ENCODE results near the gene PGLYRP4. TPM values are rescaled to one million over a fixed set of nuclear protein-coding genes. Genes with fewer than 3 reads are reported as not detected.

Gene PGLYRP4
- polyA plus RNA-seq, 3 donors, result not detected

GRCh38 chr1:153291514-153291913 is 57.1 kb downstream of the PGLYRP4 start:
- Mint-ChIP-seq H3K27me3 (ENCODE audit: low read depth in 3 of 3) (peaks cover 9 to 19% (median 14%) of the 10 kb centered on the region in 3 donors), H3K27ac (no peak overlapping the region), H3K9me3 (peaks cover 0 to 3% (median 0%) of the 10 kb centered on the region in 7 donors), H3K36me3 (no peaks in the 10 kb centered on the region), H3K4me1 (peaks cover 16% of the 10 kb centered on the region), H3K4me3 (no peak overlapping the region)
- H3K79me2 ChIP-seq (ENCODE audit: insufficient read depth, low read length), result no peaks in the 10 kb centered on the region
- intact Hi-C loops (cut with micrococcal nuclease), result no loop called here
- H3K27ac ChIP-seq (ENCODE audit: low read depth in 1 of 2, low read length in 2 of 2), result no peak overlapping the region
- H3K36me3 ChIP-seq (replicated peaks in 1 of 2; ENCODE audit: control insufficient read depth in 1 of 2, insufficient read depth in 2 of 2, low read length in 2 of 2), result no peaks in the 10 kb centered on the region
- H3K4me3 ChIP-seq (replicated peaks in 1 of 3; ENCODE audit: low read depth in 2 of 3, low read length in 3 of 3), result no peak overlapping the region
- no peaks in the 10 kb centered on the region for H4K20me1 ChIP-seq (ENCODE audit: insufficient read depth, low read length)
- H3K9me3 ChIP-seq (replicated peaks in 1 of 2; ENCODE audit: control insufficient read depth in 1 of 2, insufficient read depth in 1 of 2, low read length in 2 of 2), result no peaks in the 10 kb centered on the region
- no peak overlapping the region for H2AFZ ChIP-seq (ENCODE audit: insufficient read depth, low read depth, low read length, poor library complexity, severe bottlenecking)
- TF ChIP-seq, protein P1, sequence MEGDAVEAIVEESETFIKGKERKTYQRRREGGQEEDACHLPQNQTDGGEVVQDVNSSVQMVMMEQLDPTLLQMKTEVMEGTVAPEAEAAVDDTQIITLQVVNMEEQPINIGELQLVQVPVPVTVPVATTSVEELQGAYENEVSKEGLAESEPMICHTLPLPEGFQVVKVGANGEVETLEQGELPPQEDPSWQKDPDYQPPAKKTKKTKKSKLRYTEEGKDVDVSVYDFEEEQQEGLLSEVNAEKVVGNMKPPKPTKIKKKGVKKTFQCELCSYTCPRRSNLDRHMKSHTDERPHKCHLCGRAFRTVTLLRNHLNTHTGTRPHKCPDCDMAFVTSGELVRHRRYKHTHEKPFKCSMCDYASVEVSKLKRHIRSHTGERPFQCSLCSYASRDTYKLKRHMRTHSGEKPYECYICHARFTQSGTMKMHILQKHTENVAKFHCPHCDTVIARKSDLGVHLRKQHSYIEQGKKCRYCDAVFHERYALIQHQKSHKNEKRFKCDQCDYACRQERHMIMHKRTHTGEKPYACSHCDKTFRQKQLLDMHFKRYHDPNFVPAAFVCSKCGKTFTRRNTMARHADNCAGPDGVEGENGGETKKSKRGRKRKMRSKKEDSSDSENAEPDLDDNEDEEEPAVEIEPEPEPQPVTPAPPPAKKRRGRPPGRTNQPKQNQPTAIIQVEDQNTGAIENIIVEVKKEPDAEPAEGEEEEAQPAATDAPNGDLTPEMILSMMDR (IDR thresholded peaks at IDR 0.05), result no peak
- no peak overlapping the region for H3K4me2 ChIP-seq (replicated peaks; ENCODE audit: extremely low read depth, low read length, poor library complexity, severe bottlenecking)
- no peak for DNase-seq
- H3K27me3 ChIP-seq (ENCODE audit: control insufficient read depth in 2 of 2, insufficient read depth in 2 of 2, low read length in 2 of 2), result no peaks in the 10 kb centered on the region
- no peak overlapping the region for H3K9ac ChIP-seq (ENCODE audit: insufficient read depth, low read length, poor library complexity, severe bottlenecking)
- peaks cover 0 to 5% of the 10 kb centered on the region in 2 donors for H3K4me1 ChIP-seq (ENCODE audit: control insufficient read depth in 1 of 2, insufficient read depth in 2 of 2, low read length in 2 of 2)
- 100% methylated on average over 3 of the region's 5 CpGs for WGBS (ENCODE audit: insufficient coverage)

- Histone ChIP-seq H3K4me3 (replicated peaks in 1 of 3; ENCODE audit: low read depth in 2 of 3, low read length in 3 of 3) (no peak overlapping the region), H3K36me3 (replicated peaks in 1 of 2; ENCODE audit: control insufficient read depth in 1 of 2, insufficient read depth in 2 of 2, low read length in 2 of 2) (no peaks in the 10 kb centered on the region), H3K4me1 (ENCODE audit: control insufficient read depth in 1 of 2, insufficient read depth in 2 of 2, low read length in 2 of 2) (peaks cover 0 to 5% of the 10 kb centered on the region in 2 donors), H3K4me2 (replicated peaks; ENCODE audit: extremely low read depth, low read length, poor library complexity, severe bottlenecking) (no peak overlapping the region), H3K79me2 (ENCODE audit: insufficient read depth, low read length) (no peaks in the 10 kb centered on the region), H3K27ac (ENCODE audit: low read depth in 1 of 2, low read length in 2 of 2) (no peak overlapping the region), H3K27me3 (ENCODE audit: control insufficient read depth in 2 of 2, insufficient read depth in 2 of 2, low read length in 2 of 2) (peaks cover 0 to 4% of the 10 kb centered on the region in 2 donors), H2AFZ (ENCODE audit: insufficient read depth, low read depth, low read length, poor library complexity, severe bottlenecking) (no peak overlapping the region), H4K20me1 (ENCODE audit: insufficient read depth, low read length) (no peaks in the 10 kb centered on the region), H3K9ac (ENCODE audit: insufficient read depth, low read length, poor library complexity, severe bottlenecking) (no peak overlapping the region), H3K9me3 (replicated peaks in 1 of 2; ENCODE audit: control insufficient read depth in 1 of 2, insufficient read depth in 1 of 2, low read length in 2 of 2) (no peaks in the 10 kb centered on the region)
- intact Hi-C loops (cut with micrococcal nuclease), result no loop called here
- Mint-ChIP-seq H3K36me3 (no peaks in the 10 kb centered on the region), H3K27me3 (ENCODE audit: low read depth in 3 of 3) (peaks cover 5 to 14% (median 10%) of the 10 kb centered on the region in 3 donors), H3K9me3 (peaks cover 0 to 3% (median 0%) of the 10 kb centered on the region in 7 donors), H3K4me3 (no peak overlapping the region), H3K4me1 (peaks cover 8% of the 10 kb centered on the region), H3K27ac (no peak overlapping the region)
- TF ChIP-seq, protein P1 (IDR thresholded peaks at IDR 0.05), result peak; percentile 75
- peak in 2 of 3 donors; percentile 6 to 7 for DNase-seq
- 73% methylated on average over 7 of the region's 11 CpGs for WGBS (ENCODE audit: insufficient coverage)
Observed at GRCh38 chr1:153288634-153289275, 59.9 kb downstream of the PGLYRP4 start.

Small RNAs within 50 kb of the gene (small RNA-seq; reads per million reads assigned to genes)
- gene RNU6-160P (ENCODE audit: insufficient read length, low read depth), result not detected
- not detected for gene S100A15A (ENCODE audit: insufficient read length, low read depth)

Other genes with a start within 250 kb of the PGLYRP4 start
- not detected for gene SPRR2F, start 235.3 kb downstream of the PGLYRP4 start, polyA plus RNA-seq
- not detected for gene SPRR2G, start 198.0 kb downstream of the PGLYRP4 start, polyA plus RNA-seq
- gene LELP1, start 145.4 kb downstream of the PGLYRP4 start, polyA plus RNA-seq, result not detected
- not detected for gene PRR9, start 131.3 kb downstream of the PGLYRP4 start, polyA plus RNA-seq
- not detected for gene LORICRIN, start 89.2 kb downstream of the PGLYRP4 start, polyA plus RNA-seq
- not detected for gene PGLYRP3, start 35.9 kb downstream of the PGLYRP4 start, polyA plus RNA-seq
- over 10,000 TPM; 20,498 to 43,602 (median 40,800) TPM for gene S100A9, start 9.0 kb upstream of the PGLYRP4 start, polyA plus RNA-seq
- gene S100A12, start 26.8 kb upstream of the PGLYRP4 start, polyA plus RNA-seq, result 1,000 to 10,000 TPM; 1,275 to 2,834 (median 2,543) TPM
- gene S100A8, start 42.2 kb upstream of the PGLYRP4 start, polyA plus RNA-seq, result over 10,000 TPM in 2 of 3 donors, 1,000 to 10,000 TPM in 1; 4,193 to 30,135 (median 27,689) TPM
- gene S100A7A, start 67.7 kb upstream of the PGLYRP4 start, polyA plus RNA-seq, result not detected
- not detected for gene S100A7, start 111.8 kb upstream of the PGLYRP4 start, polyA plus RNA-seq
- gene S100A6, start 187.2 kb upstream of the PGLYRP4 start, polyA plus RNA-seq, result 1,000 to 10,000 TPM; 1,242 to 5,004 (median 4,414) TPM
- 1 to 10 TPM in 2 of 3 donors, not detected in 1; 1.4 to 2.1 TPM for gene S100A5, start 192.1 kb upstream of the PGLYRP4 start, polyA plus RNA-seq
- 1,000 to 10,000 TPM; 4,538 to 7,344 (median 6,092) TPM for gene S100A4, start 197.0 kb upstream of the PGLYRP4 start, polyA plus RNA-seq
- gene S100A3, start 200.4 kb upstream of the PGLYRP4 start, polyA plus RNA-seq, result under 1 TPM in 2 of 3 donors, not detected in 1; 0.31 to 0.54 TPM
- under 1 TPM in 1 of 3 donors, not detected in 2; 0.32 TPM for gene S100A2, start 217.0 kb upstream of the PGLYRP4 start, polyA plus RNA-seq

Measured in CD14-positive monocyte (primary cell).